ENCODE measurements around the gene CASKIN1.

- no peak for TF ChIP-seq CTCF (IDR thresholded peaks at IDR 0.05)
- no peak for TF ChIP-seq POLR2AphosphoS5 (IDR thresholded peaks at IDR 0.05; ENCODE audit: low read depth, low read length)
- TF ChIP-seq TCF7L2 (IDR thresholded peaks at IDR 0.05; ENCODE audit: low read depth, low read length) = no peak
These were observed 23.6 kb downstream of the CASKIN1 start for GRCh38 chr16:2172688-2173335.

All from Panc1 (cell line).